GM12878 (cell line): ENCODE data around the gene IRX5. TPM values are rescaled to one million over a fixed set of nuclear protein-coding genes. Genes with fewer than 3 reads are reported as not detected.

ENCODE experiments used
- ATAC-seq: fragments of 200-7000 bp; cut with Tn5 transposase; 3 replicates; pipeline ENCODE4 v1.9.1; 2020; ENCODE audit warnings: mild to moderate bottlenecking, moderate library complexity
- BruUV-seq: library from RNA; stranded (reverse); fragments of 400-500 nt; replicated peaks from 2 replicates; lab custom pipeline; 2021; lab: Mats Ljungman, UMichigan
- CTCF ChIA-PET: fragments of 300-600 bp; sonication (Branson Sonifier 250); formaldehyde crosslinking; extraction: SDS; loops from one replicate; lab custom pipeline; 2021; ENCODE audit warnings: inconsistent platforms; lab: Yijun Ruan, JAX
- POLR2A ChIA-PET: fragments of 350-600 bp; formaldehyde crosslinking; extraction: SDS; loops from one replicate; lab custom pipeline; 2021; ENCODE audit warnings: inconsistent platforms; lab: Charles Lee
- RAD21 ChIA-PET: fragments of 300-600 bp; sonication (Branson Sonifier 250); formaldehyde crosslinking; loops from one replicate; lab custom pipeline; 2023; ENCODE audit warnings: antibody characterized with exemption; ENCODE audit not compliant: unreplicated experiment; lab: Charles Lee
- SMC1A ChIA-PET: fragments of 300-600 bp; sonication (Branson Sonifier 250); formaldehyde crosslinking; loops from one replicate; lab custom pipeline; 2023; ENCODE audit not compliant: unreplicated experiment, uncharacterized antibody; lab: Charles Lee
- DNase-seq: peaks from one replicate; pipeline ENCODE4 v3.0.0-alpha.2; 2011; ENCODE audit warnings: low read depth, low spot score
- FAIRE-seq: peaks from 3 replicates; lab custom pipeline; 2011; peaks lifted over from hg19 to GRCh38; lab: Jason Lieb, UNC
- H2AFZ ChIP-seq: 2 replicates; pipeline ENCODE4 v1.6.0; 2011; ENCODE audit warnings: low read depth, low read length, control low read depth; ENCODE audit not compliant: control insufficient read depth
- H3K27ac ChIP-seq: 2 replicates; pipeline ENCODE4 v1.5.1; 2011; ENCODE audit warnings: control low read depth; ENCODE audit not compliant: control insufficient read depth, insufficient read depth
- H3K27me3 ChIP-seq, 2 experiments: replicated peaks in 1 of 2; 2 replicates each; pipeline versions ENCODE4 v1.6.0 to v1.6.1; 2011; ENCODE audit warnings: low read length in 1 of 2; ENCODE audit not compliant: control insufficient read depth in 2 of 2, insufficient read depth in 2 of 2
- H3K36me3 ChIP-seq, 2 experiments: 2 replicates each; pipeline ENCODE4 v1.5.1; 2011; ENCODE audit warnings: low read length in 1 of 2; ENCODE audit not compliant: control insufficient read depth in 2 of 2, insufficient read depth in 2 of 2
- H3K4me1 ChIP-seq: 2 replicates; pipeline ENCODE4 v1.6.1; 2011; ENCODE audit warnings: mild to moderate bottlenecking, low read length, moderate library complexity, mixed read lengths; ENCODE audit not compliant: control insufficient read depth, insufficient read depth
- H3K4me2 ChIP-seq: 2 replicates; pipeline ENCODE4 v1.6.0; 2011; ENCODE audit warnings: control low read depth; ENCODE audit not compliant: control insufficient read depth, insufficient read depth
- H3K4me3 ChIP-seq: fragments of 200-600 bp; sonication (generic); 2 replicates; pipeline ENCODE4 v1.5.1; 2016
- H3K79me2 ChIP-seq: 2 replicates; pipeline ENCODE4 v1.6.0; 2011; ENCODE audit warnings: low read length; ENCODE audit not compliant: control insufficient read depth, insufficient read depth
- H3K9ac ChIP-seq: 2 replicates; pipeline ENCODE4 v1.8.0; 2011; ENCODE audit warnings: low read length, control low read depth, mixed read lengths; ENCODE audit not compliant: control insufficient read depth, insufficient read depth
- H3K9me3 ChIP-seq: replicated peaks from 3 replicates; pipeline ENCODE4 v1.5.1; 2011; ENCODE audit warnings: mild to moderate bottlenecking, low read length; ENCODE audit not compliant: control insufficient read depth, insufficient read depth
- H4K20me1 ChIP-seq: 2 replicates; pipeline ENCODE4 v1.6.0; 2011; ENCODE audit not compliant: control insufficient read depth, insufficient read depth
- CBFB ChIP-seq: IDR thresholded peaks from 2 replicates; pipeline ENCODE4 v1.6.1; 2016; ENCODE audit warnings: antibody characterized with exemption, low read depth
- CBX3 ChIP-seq: fragments of 200-600 bp; sonication (generic); IDR thresholded peaks from 2 replicates; pipeline ENCODE4 v1.6.1; 2016; ENCODE audit warnings: low read depth, borderline replicate concordance
- EZH2 ChIP-seq: IDR thresholded peaks from 2 replicates; pipeline ENCODE4 v1.6.1; 2012; ENCODE audit warnings: low read depth, mild to moderate bottlenecking, control low read depth, inconsistent platforms, low read length, borderline replicate concordance; ENCODE audit not compliant: control insufficient read depth
- HDAC2 ChIP-seq: fragments of 200-600 bp; sonication (generic); IDR thresholded peaks from 2 replicates; pipeline ENCODE4 v1.6.1; 2017
- IKZF1 ChIP-seq: fragments of 450-650 bp; conservative IDR thresholded peaks from 2 replicates; pipeline ENCODE4 v1.6.1; 2017; ENCODE audit warnings: antibody characterized with exemption, mild to moderate bottlenecking
- LARP7 ChIP-seq: fragments of 450-650 bp; IDR thresholded peaks from 2 replicates; pipeline ENCODE4 v1.6.1; 2017; ENCODE audit warnings: mild to moderate bottlenecking
- MTA2 ChIP-seq: fragments of 450-650 bp; IDR thresholded peaks from 2 replicates; pipeline ENCODE4 v1.6.1; 2016; ENCODE audit warnings: low read depth, mild to moderate bottlenecking, moderate library complexity
- MYC ChIP-seq: IDR thresholded peaks from 2 replicates; pipeline ENCODE4 v1.6.1; 2011; ENCODE audit warnings: mild to moderate bottlenecking, low read length, moderate library complexity, inconsistent platforms; ENCODE audit not compliant: insufficient read depth, insufficient replicate concordance, insufficient read length, severe bottlenecking
- RAD21 ChIP-seq: IDR thresholded peaks from 2 replicates; pipeline ENCODE4 v1.6.1; 2011; ENCODE audit warnings: mild to moderate bottlenecking, low read depth, low read length, moderate library complexity; ENCODE audit not compliant: insufficient read depth
- RELB ChIP-seq: fragments of 450-650 bp; IDR thresholded peaks from 2 replicates; pipeline ENCODE4 v1.6.1; 2017; ENCODE audit warnings: low read depth, mild to moderate bottlenecking, moderate library complexity
- RFX5 ChIP-seq: IDR thresholded peaks from 2 replicates; pipeline ENCODE4 v1.6.1; 2011; ENCODE audit warnings: low read depth, low read length, improper control_type of control experiment
- TCF3 ChIP-seq: IDR thresholded peaks from 2 replicates; pipeline ENCODE4 v1.6.1; 2012; ENCODE audit warnings: low read depth, mild to moderate bottlenecking, low read length, borderline replicate concordance; ENCODE audit not compliant: insufficient read depth
- ZBTB4 ChIP-seq: fragments of 450-650 bp; formaldehyde crosslinking; IDR thresholded peaks from 2 replicates; pipeline ENCODE4 v1.4.0; 2022; ENCODE audit warnings: mild to moderate bottlenecking, moderate library complexity
- WGBS: methylation state at CpG from one replicate; pipeline ENCODE4 v1.1.6; 2016; ENCODE audit warnings: low lambda C conversion rate; ENCODE audit not compliant: insufficient replicate concordance, insufficient coverage; ENCODE audit errors: missing lambda C conversion rate; 5-methylcytosine and 5-hydroxymethylcytosine counted together
- in situ Hi-C: fragments of 300-500 bp; cut with MboI; formaldehyde crosslinking; loops from 9 replicates; pipeline ENCODE4 v1.14.3; 2018; ENCODE audit warnings: mixed read lengths
- intact Hi-C: fragments of 100-400 bp; cut with micrococcal nuclease; formaldehyde crosslinking; loops from one replicate; pipeline ENCODE4 v1.14.2; 2022; ENCODE audit not compliant: unreplicated experiment
- polyA plus RNA-seq, 11 experiments: library from polyadenylated mRNA; depleted of rRNA in 4 of 11; unstranded in 6 of 11; stranded (reverse) in 5 of 11; fragments of >200 nt; fragmentation: Nextera tagmentation in 4 of 11; fragmentation: Illumina TruSeq in 1 of 11; extraction: Ambion mirVana in 4 of 11; extraction: Trizol in 1 of 11; gene quantifications; 1 replicate in 1 of 11; 2 replicates in 10 of 11; pipeline versions ENCODE4 v1.2.1 to v1.2.3, GENCODE V29; 2011 to 2016; ENCODE audit warnings: inconsistent platforms in 2 of 11, missing spikeins in 2 of 11, low read depth in 1 of 11
- total RNA-seq, 4 experiments: library from RNA; depleted of rRNA in 3 of 4; stranded (reverse); fragments of >200 nt in 3 of 4; fragmentation: Illumina TruSeq in 1 of 4; extraction: Trizol in 1 of 4; gene quantifications; 2 replicates each; pipeline versions ENCODE4 v1.2.1 to v1.2.3, GENCODE V29; 2013 to 2021
- TF ChIP-seq, protein P1 (sequence below): fragments of 450-650 bp; IDR thresholded peaks from 2 replicates; pipeline ENCODE4 v1.6.1; 2017; ENCODE audit warnings: borderline replicate concordance

IRX5 gene
- total and polyA plus RNA-seq, 10 of the 15 experiments (the other 5 are each of a cell fraction or from before 2014, with no cell fraction given) = 0.08 TPM; not detected in 9

- RAD21 ChIA-PET = no interaction called here
- H3K9ac ChIP-seq = no peak overlapping the region
- no peak for DNase-seq
- no peaks in the 10 kb centered on the region for H3K27me3 ChIP-seq
- in situ Hi-C loops = no loop called here
- H3K36me3 ChIP-seq = no peaks in the 10 kb centered on the region
- H3K9me3 ChIP-seq = no peaks in the 10 kb centered on the region
- H3K4me3 ChIP-seq = no peak overlapping the region
- TF ChIP-seq LARP7 = no peak
- TF ChIP-seq ZBTB4 (CRISPR knock-in tag) = no peak
- TF ChIP-seq RELB = no peak
- no peak for TF ChIP-seq EZH2
- no peak for TF ChIP-seq CBX3
- no peak for TF ChIP-seq RFX5
- TF ChIP-seq, protein P1, sequence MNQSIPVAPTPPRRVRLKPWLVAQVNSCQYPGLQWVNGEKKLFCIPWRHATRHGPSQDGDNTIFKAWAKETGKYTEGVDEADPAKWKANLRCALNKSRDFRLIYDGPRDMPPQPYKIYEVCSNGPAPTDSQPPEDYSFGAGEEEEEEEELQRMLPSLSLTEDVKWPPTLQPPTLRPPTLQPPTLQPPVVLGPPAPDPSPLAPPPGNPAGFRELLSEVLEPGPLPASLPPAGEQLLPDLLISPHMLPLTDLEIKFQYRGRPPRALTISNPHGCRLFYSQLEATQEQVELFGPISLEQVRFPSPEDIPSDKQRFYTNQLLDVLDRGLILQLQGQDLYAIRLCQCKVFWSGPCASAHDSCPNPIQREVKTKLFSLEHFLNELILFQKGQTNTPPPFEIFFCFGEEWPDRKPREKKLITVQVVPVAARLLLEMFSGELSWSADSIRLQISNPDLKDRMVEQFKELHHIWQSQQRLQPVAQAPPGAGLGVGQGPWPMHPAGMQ = no peak
- no peak for TF ChIP-seq HDAC2
- TF ChIP-seq MYC = no peak
- TF ChIP-seq IKZF1 = no peak
- TF ChIP-seq MTA2 = no peak
- TF ChIP-seq CBFB = no peak
- no peak for TF ChIP-seq TCF3
- TF ChIP-seq RAD21 = no peak
- H4K20me1 ChIP-seq = no peaks in the 10 kb centered on the region
- 15% methylated on average over 5 of the region's 5 CpGs for WGBS
- H3K79me2 ChIP-seq = no peaks in the 10 kb centered on the region
- no peak for ATAC-seq
- no peak overlapping the region for H2AFZ ChIP-seq
- H3K4me1 ChIP-seq = no peaks in the 10 kb centered on the region
- H3K27ac ChIP-seq = no peak overlapping the region
- BruUV-seq = no TSS peak
- intact Hi-C loops = no loop called here
- no peak for FAIRE-seq
- no peak overlapping the region for H3K4me2 ChIP-seq
- CTCF ChIA-PET = no interaction called here
- SMC1A ChIA-PET = no interaction called here
- POLR2A ChIA-PET = no interaction called here
These were observed 50.2 kb downstream of the IRX5 start for GRCh38 chr16:54980821-54981220.
